Gastroesophageal sphincter (tissue), 4 donors: ENCODE measurements around the gene TRIM77. TPM values are rescaled to one million over a fixed set of nuclear protein-coding genes. Genes with fewer than 3 reads are reported as not detected.
"Not testable (repeated sequence)": the region's sequence is repeated elsewhere in the genome, so short reads cannot be mapped to it uniquely, and the experiment has no call there.

Source experiments
- ATAC-seq: fragments of 150-250 bp; one replicate; pipeline ENCODE4 v1.9.1; 2016; ENCODE audit warnings: mild to moderate bottlenecking, moderate library complexity
- H3K27ac ChIP-seq, 4 donors: fragments of 200-600 bp; sonication (generic) in 3 of 4; 1 replicate in 3 of 4; 2 replicates in 1 of 4; pipeline ENCODE4 v1.5.1; 2016 to 2019
- H3K27me3 ChIP-seq: fragments of 200-600 bp; sonication (generic); one replicate; pipeline ENCODE4 v1.5.1; 2019
- H3K36me3 ChIP-seq, 2 donors: fragments of 200-600 bp; sonication (generic); one replicate each; pipeline ENCODE4 v1.5.1; 2019; ENCODE audit warnings: control low read depth in 1 of 2
- H3K4me1 ChIP-seq, 3 donors: fragments of 200-600 bp; sonication (generic); 1 replicate in 2 of 3; 2 replicates in 1 of 3; pipeline ENCODE4 v1.5.1; 2016 to 2019; ENCODE audit warnings: control low read depth in 2 of 3
- H3K4me3 ChIP-seq, 2 donors: fragments of 200-600 bp; sonication (generic); one replicate each; pipeline ENCODE4 v1.5.1; 2019; ENCODE audit warnings: mild to moderate bottlenecking in 1 of 2, moderate library complexity in 1 of 2
- H3K9me3 ChIP-seq, 3 donors: fragments of 200-600 bp; sonication (generic); one replicate each; pipeline ENCODE4 v1.5.1; 2017 to 2019; ENCODE audit warnings: control low read depth in 2 of 3
- CTCF ChIP-seq, 4 experiments: fragments of 200-600 bp in 2 of 4; fragments of 450-650 bp in 2 of 4; sonication (generic) in 1 of 4; IDR thresholded peaks; one replicate each; pipeline ENCODE4 v1.5.1; 2017 to 2019; ENCODE audit warnings: antibody characterized with exemption in 4 of 4, mild to moderate bottlenecking in 2 of 4, moderate library complexity in 2 of 4
- EP300 ChIP-seq: sonication (generic); formaldehyde crosslinking; IDR thresholded peaks from one replicate; pipeline ENCODE4 v1.6.1; 2017; ENCODE audit warnings: antibody characterized with exemption, mild to moderate bottlenecking
- POLR2A ChIP-seq, 2 donors: fragments of 450-650 bp; IDR thresholded peaks; one replicate each; pipeline ENCODE4 v1.6.1; 2017; ENCODE audit warnings: antibody characterized with exemption in 2 of 2, mild to moderate bottlenecking in 2 of 2, moderate library complexity in 1 of 2
- POLR2AphosphoS5 ChIP-seq: sonication (generic); formaldehyde crosslinking; IDR thresholded peaks from one replicate; pipeline ENCODE4 v1.6.1; 2017; ENCODE audit warnings: antibody characterized with exemption
- WGBS, 2 donors: methylation state at CpG; one replicate each; pipeline ENCODE4 v1.1.5; 2018; ENCODE audit warnings: low coverage in 1 of 2; 5-methylcytosine and 5-hydroxymethylcytosine counted together
- small RNA-seq, 4 donors: library from RNA; depleted of rRNA; stranded (forward); fragments of <200 nt; gene quantifications; one replicate each; pipeline ENCODE3, GENCODE V24; 2016
- total RNA-seq, 4 donors: library from RNA; depleted of rRNA; stranded (reverse); fragments of >200 nt; gene quantifications; one replicate each; pipeline ENCODE4 v1.1.0, GENCODE V29; 2016

The TRIM77 gene
- total RNA-seq, 4 donors from 2014 or later, result not detected

- TF ChIP-seq CTCF (IDR thresholded peaks at IDR 0.05), result no peak
- TF ChIP-seq POLR2A (IDR thresholded peaks at IDR 0.05), result no peak
- TF ChIP-seq POLR2AphosphoS5, result no peak
- no peak for TF ChIP-seq EP300
- ATAC-seq, result no peak
- H3K27me3 ChIP-seq, result no peaks in the 10 kb centered on the region
- 33 to 50% methylated on average over 1 of the region's 1 CpG for WGBS, 2 donors
- H3K4me3 ChIP-seq, result no peak overlapping the region
- H3K27ac ChIP-seq, result no peak overlapping the region
- no peaks in the 10 kb centered on the region for H3K4me1 ChIP-seq
- no peaks in the 10 kb centered on the region for H3K9me3 ChIP-seq
- H3K36me3 ChIP-seq, result no peaks in the 10 kb centered on the region
These were observed 26.5 kb downstream of the TRIM77 start for GRCh38 chr11:89736566-89736965.

GRCh38 chr11:89737116-89737515 is 27.0 kb downstream of the TRIM77 start:
- TF ChIP-seq POLR2A (IDR thresholded peaks at IDR 0.05) (no peak), EP300 (no peak), CTCF (IDR thresholded peaks at IDR 0.05) (no peak), POLR2AphosphoS5 (no peak)
- Histone ChIP-seq H3K9me3 (no peaks in the 10 kb centered on the region), H3K4me3 (no peak overlapping the region), H3K27ac (no peak overlapping the region), H3K36me3 (no peaks in the 10 kb centered on the region), H3K27me3 (no peaks in the 10 kb centered on the region), H3K4me1 (no peaks in the 10 kb centered on the region)
- WGBS, 2 donors, result 80% methylated on average over 1 of the region's 3 CpGs; no CpG with 5 or more reads in 1 of the 2 donors
- no peak for ATAC-seq

GRCh38 chr11:89741406-89741805 is 31.3 kb downstream of the TRIM77 start:
- not testable (repeated sequence) for ATAC-seq, H3K36me3 ChIP-seq, H3K4me3 ChIP-seq, H3K27ac ChIP-seq, H3K27me3 ChIP-seq, H3K9me3 ChIP-seq, H3K4me1 ChIP-seq
- 93 to 98% methylated on average over 4 to 5 of the region's 7 CpGs for WGBS, 2 donors

- not testable (repeated sequence) for H3K36me3 ChIP-seq, H3K4me1 ChIP-seq, H3K4me3 ChIP-seq, H3K27ac ChIP-seq, ATAC-seq, H3K9me3 ChIP-seq, H3K27me3 ChIP-seq
- 90% methylated on average over 2 to 6 of the region's 28 CpGs for WGBS, 2 donors
These were observed 34.1 kb downstream of the TRIM77 start for GRCh38 chr11:89744158-89744557.

GRCh38 chr11:89750822-89751221 is 40.7 kb downstream of the TRIM77 start:
- ATAC-seq, result not testable (repeated sequence)

More at GRCh38 chr11:89750822-89751221, 40.7 kb downstream of the TRIM77 start:
- not testable (repeated sequence) for H3K9me3 ChIP-seq, H3K36me3 ChIP-seq, H3K4me3 ChIP-seq, H3K4me1 ChIP-seq, H3K27me3 ChIP-seq, H3K27ac ChIP-seq

Small RNA genes within 50 kb of the gene (small RNA-seq; reads per million reads assigned to genes)
- gene AP003122.3, result 0 reads per million in 4 donors

Other genes with a start within 250 kb of the TRIM77 start
- gene NOX4, start 218.9 kb upstream of the TRIM77 start, total RNA-seq, result 10 to 100 TPM in 1 of 4 donors, 1 to 10 TPM in 3; 3.9 to 23.7 (median 5.6) TPM
- gene TRIM49, start 98.3 kb downstream of the TRIM77 start, total RNA-seq, result not detected
- gene TRIM64B, start 168.2 kb downstream of the TRIM77 start, total RNA-seq, result not detected
- gene TRIM49D1, start 211.9 kb downstream of the TRIM77 start, total RNA-seq, result not detected
- not detected for gene TRIM49D2, start 213.8 kb downstream of the TRIM77 start, total RNA-seq